ENCODE results near the gene CRYBA2.

Gene CRYBA2

GRCh38 chr2:218952160-218952559 lies 41.1 kb downstream of the CRYBA2 start:
- DNase-seq = no peak

GRCh38 chr2:218946621-218947020 lies 46.6 kb downstream of the CRYBA2 start:
- DNase-seq = no peak

GRCh38 chr2:218944759-218945404 lies 48.3 kb downstream of the CRYBA2 start:
- DNase-seq = no peak

All from stimulated activated naive CD4-positive, alpha-beta T cell (primary cell).